Neuronal stem cell (in vitro differentiated cells): ENCODE measurements around the gene LATS1.

Experiments
- DNase-seq: peaks from one replicate; pipeline ENCODE4 v3.0.0-alpha.2; 2013; ENCODE audit warnings: low spot score
- H2AFZ ChIP-seq: one replicate; pipeline ENCODE4 v1.6.1; 2013; ENCODE audit warnings: mild to moderate bottlenecking, low read length, inconsistent platforms
- H2AK5ac ChIP-seq: 2 replicates; pipeline ENCODE4 v1.6.1; 2013; ENCODE audit warnings: low read depth, mild to moderate bottlenecking, inconsistent platforms, low read length, moderate library complexity, mixed read lengths
- H2BK120ac ChIP-seq: 2 replicates; pipeline ENCODE4 v1.6.1; 2013; ENCODE audit warnings: low read depth, mild to moderate bottlenecking, inconsistent platforms, low read length, moderate library complexity, mixed read lengths
- H2BK12ac ChIP-seq: one replicate; pipeline ENCODE4 v1.6.1; 2013; ENCODE audit warnings: low read length, inconsistent platforms
- H2BK15ac ChIP-seq: 2 replicates; pipeline ENCODE4 v1.6.1; 2013; ENCODE audit warnings: mild to moderate bottlenecking, low read length, inconsistent platforms, mixed read lengths
- H2BK5ac ChIP-seq: one replicate; pipeline ENCODE4 v1.6.1; 2013; ENCODE audit warnings: inconsistent platforms, mild to moderate bottlenecking, low read length, moderate library complexity
- H3K14ac ChIP-seq: one replicate; pipeline ENCODE4 v1.6.1; 2013; ENCODE audit warnings: low read length, inconsistent platforms
- H3K18ac ChIP-seq: 2 replicates; pipeline ENCODE4 v1.6.1; 2013; ENCODE audit warnings: low read length, inconsistent platforms
- H3K23ac ChIP-seq: 2 replicates; pipeline ENCODE4 v1.6.1; 2013; ENCODE audit warnings: low read depth, mild to moderate bottlenecking, mixed read lengths, low read length, inconsistent platforms; ENCODE audit not compliant: poor library complexity
- H3K27ac ChIP-seq: replicated peaks from 3 replicates; pipeline ENCODE4 v1.5.1; 2013; ENCODE audit warnings: low read length, inconsistent platforms
- H3K27me3 ChIP-seq, 3 experiments: 2 replicates each; pipeline ENCODE4 v1.6.1; 2013; ENCODE audit warnings: low read length in 3 of 3, mild to moderate bottlenecking in 2 of 3, inconsistent platforms in 1 of 3, low read depth in 1 of 3, mixed read lengths in 1 of 3, moderate library complexity in 1 of 3; ENCODE audit not compliant: control insufficient read depth in 3 of 3, insufficient read depth in 3 of 3
- H3K36me3 ChIP-seq, 2 donors: replicated peaks in 1 of 2; 2 replicates each; pipeline ENCODE4 v1.6.1; 2013; ENCODE audit warnings: low read length in 2 of 2; ENCODE audit not compliant: control insufficient read depth in 2 of 2, insufficient read depth in 2 of 2
- H3K4ac ChIP-seq: 2 replicates; pipeline ENCODE4 v1.6.1; 2013; ENCODE audit warnings: inconsistent platforms, mild to moderate bottlenecking, low read length, moderate library complexity
- H3K4me1 ChIP-seq, 2 donors: 1 replicate in 1 of 2; 2 replicates in 1 of 2; pipeline ENCODE4 v1.6.1; 2013; ENCODE audit warnings: low read length in 2 of 2, low read depth in 1 of 2; ENCODE audit not compliant: control insufficient read depth in 2 of 2, insufficient read depth in 1 of 2
- H3K4me2 ChIP-seq: one replicate; pipeline ENCODE4 v1.6.1; 2013; ENCODE audit warnings: mild to moderate bottlenecking, low read length, inconsistent platforms; ENCODE audit not compliant: insufficient read depth, poor library complexity, severe bottlenecking
- H3K4me3 ChIP-seq, 2 donors: 2 replicates each; pipeline ENCODE4 v1.5.1; 2013; ENCODE audit warnings: low read length in 2 of 2, mild to moderate bottlenecking in 2 of 2, inconsistent platforms in 1 of 2, moderate library complexity in 1 of 2
- H3K79me1 ChIP-seq: one replicate; pipeline ENCODE4 v1.6.1; 2013; ENCODE audit warnings: low read depth, mild to moderate bottlenecking, inconsistent platforms, low read length, moderate library complexity
- H3K9ac ChIP-seq: one replicate; pipeline ENCODE4 v1.6.1; 2013; ENCODE audit warnings: mild to moderate bottlenecking, low read depth, low read length, inconsistent platforms; ENCODE audit not compliant: poor library complexity
- H3K9me3 ChIP-seq, 2 donors: replicated peaks in 1 of 2; 2 replicates each; pipeline versions ENCODE3 to v1.6.1; 2013; ENCODE audit warnings: low read length in 2 of 2, mild to moderate bottlenecking in 2 of 2, inconsistent platforms in 1 of 2, low read depth in 1 of 2, mixed read lengths in 1 of 2, moderate library complexity in 1 of 2; ENCODE audit not compliant: control insufficient read depth in 2 of 2, insufficient read depth in 1 of 2
- H4K8ac ChIP-seq: one replicate; pipeline ENCODE4 v1.6.1; 2013; ENCODE audit warnings: low read depth, mild to moderate bottlenecking, inconsistent platforms, low read length, moderate library complexity
- H4K91ac ChIP-seq: one replicate; pipeline ENCODE4 v1.6.1; 2013; ENCODE audit warnings: low read length, low read depth, mild to moderate bottlenecking, inconsistent platforms; ENCODE audit not compliant: poor library complexity
- WGBS, 2 donors: extraction: QIAGEN DNeasy Blood & Tissue Kit; methylation state at CpG; one replicate each; pipeline ENCODE4 v1.1.7; 2013; ENCODE audit warnings: missing lambda C conversion rate in 2 of 2, mixed read lengths in 1 of 2; ENCODE audit not compliant: insufficient read length in 2 of 2, insufficient replicate concordance in 1 of 2; ENCODE audit errors: extremely low coverage in 2 of 2; 5-methylcytosine and 5-hydroxymethylcytosine counted together

The LATS1 gene

DNA sequence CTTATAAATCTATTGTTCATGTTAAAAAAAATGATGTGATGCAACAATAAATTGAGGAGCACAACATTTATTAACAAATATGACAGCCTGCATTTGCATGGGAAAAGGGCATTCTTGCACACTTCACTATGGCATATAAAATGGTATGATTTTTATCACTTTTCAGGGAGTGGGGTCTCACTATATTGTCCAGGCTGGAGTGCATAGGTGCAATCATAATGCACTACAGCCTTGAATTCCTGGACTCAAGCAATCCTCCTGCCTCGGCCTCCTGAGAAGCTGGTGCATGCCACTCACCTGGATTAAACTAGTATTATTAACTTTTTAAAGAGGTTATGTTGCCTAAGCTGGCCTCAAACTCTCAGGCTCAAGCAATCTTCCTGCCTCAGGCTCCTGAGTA lies 17.0 kb upstream of the LATS1 start:
- Histone ChIP-seq H3K27ac (no peak overlapping the region), H2AK5ac (no peak overlapping the region), H2AFZ (no peak overlapping the region), H2BK12ac (no peak overlapping the region), H2BK120ac (no peak overlapping the region), H3K4me1 (no peaks in the 10 kb centered on the region), H4K91ac (no peak overlapping the region), H4K8ac (no peak overlapping the region), H3K9me3 (no peaks in the 10 kb centered on the region), H2BK5ac (no peak overlapping the region), H3K14ac (no peak overlapping the region), H3K18ac (no peak overlapping the region), H3K79me1 (no peaks in the 10 kb centered on the region), H3K23ac (no peak overlapping the region), H3K4me3 (no peak overlapping the region), H3K27me3 (no peaks in the 10 kb centered on the region), H2BK15ac (no peak overlapping the region), H3K4me2 (no peak overlapping the region), H3K36me3 (peaks cover 26 to 98% of the 10 kb centered on the region in 2 donors), H3K4ac (no peak overlapping the region), H3K9ac (no peak overlapping the region)
- no peak for DNase-seq
- WGBS, 2 donors: no CpG with 5 or more reads among the region's 1 CpG

- no peak overlapping the region for H2AK5ac ChIP-seq
- no peak overlapping the region for H2BK5ac ChIP-seq
- H3K27me3 ChIP-seq: no peaks in the 10 kb centered on the region
- H3K9ac ChIP-seq: no peak overlapping the region
- no peak overlapping the region for H3K14ac ChIP-seq
- no peak overlapping the region for H3K18ac ChIP-seq
- peaks cover 4% of the 10 kb centered on the region for H3K79me1 ChIP-seq
- WGBS, 2 donors: no CpG with 5 or more reads among the region's 2 CpGs
- no peak overlapping the region for H3K23ac ChIP-seq
- H2BK12ac ChIP-seq: no peak overlapping the region
- H2AFZ ChIP-seq: no peak overlapping the region
- no peak overlapping the region for H4K8ac ChIP-seq
- no peak overlapping the region for H3K4me3 ChIP-seq
- no peak for DNase-seq
- H3K4me1 ChIP-seq: no peaks in the 10 kb centered on the region
- H3K4ac ChIP-seq: no peak overlapping the region
- H3K27ac ChIP-seq: no peak overlapping the region
- H3K4me2 ChIP-seq: no peak overlapping the region
- H3K9me3 ChIP-seq: no peaks in the 10 kb centered on the region
- H3K36me3 ChIP-seq: peaks cover 35 to 98% of the 10 kb centered on the region in 2 donors
- H2BK120ac ChIP-seq: no peak overlapping the region
- no peak overlapping the region for H4K91ac ChIP-seq
- H2BK15ac ChIP-seq: no peak overlapping the region
Measured at GRCh38 chr6:149733089-149733720, 15.3 kb upstream of the LATS1 start.

- H2BK120ac ChIP-seq: no peak overlapping the region
- no peak overlapping the region for H2AFZ ChIP-seq
- no peak overlapping the region for H3K23ac ChIP-seq
- H2AK5ac ChIP-seq: no peak overlapping the region
- WGBS, 2 donors: no CpG with 5 or more reads among the region's 8 CpGs
- no peak overlapping the region for H2BK15ac ChIP-seq
- no peaks in the 10 kb centered on the region for H3K27me3 ChIP-seq
- H3K14ac ChIP-seq: no peak overlapping the region
- peaks cover 4% of the 10 kb centered on the region for H3K79me1 ChIP-seq
- H3K4me1 ChIP-seq: no peaks in the 10 kb centered on the region
- no peak overlapping the region for H3K4ac ChIP-seq
- no peak overlapping the region for H2BK12ac ChIP-seq
- H3K36me3 ChIP-seq: peaks cover 29 to 97% of the 10 kb centered on the region in 2 donors
- H4K91ac ChIP-seq: no peak overlapping the region
- no peak overlapping the region for H3K4me3 ChIP-seq
- H3K9me3 ChIP-seq: no peaks in the 10 kb centered on the region
- no peak overlapping the region for H3K18ac ChIP-seq
- no peak overlapping the region for H3K27ac ChIP-seq
- H4K8ac ChIP-seq: no peak overlapping the region
- DNase-seq: no peak
- H2BK5ac ChIP-seq: no peak overlapping the region
- no peak overlapping the region for H3K4me2 ChIP-seq
- H3K9ac ChIP-seq: no peak overlapping the region
Measured at GRCh38 chr6:149729824-149730223, 11.9 kb upstream of the LATS1 start.

GRCh38 chr6:149728499-149729234 lies 10.8 kb upstream of the LATS1 start:
- Histone ChIP-seq H3K14ac (no peak overlapping the region), H3K9ac (no peak overlapping the region), H2AFZ (no peak overlapping the region), H3K27me3 (no peaks in the 10 kb centered on the region), H4K91ac (no peak overlapping the region), H2BK5ac (no peak overlapping the region), H2BK120ac (no peak overlapping the region), H3K36me3 (peaks cover 31 to 95% of the 10 kb centered on the region in 2 donors), H2BK12ac (no peak overlapping the region), H3K18ac (no peak overlapping the region), H3K4me1 (no peaks in the 10 kb centered on the region), H3K79me1 (peaks cover 4% of the 10 kb centered on the region), H3K23ac (peak overlapping the region; percentile 25), H2BK15ac (no peak overlapping the region), H3K4me2 (no peak overlapping the region), H3K27ac (no peak overlapping the region), H3K4ac (no peak overlapping the region), H3K9me3 (no peaks in the 10 kb centered on the region), H3K4me3 (no peak overlapping the region), H2AK5ac (no peak overlapping the region), H4K8ac (no peak overlapping the region)
- no CpG with 5 or more reads among the region's 5 CpGs for WGBS, 2 donors
- no peak for DNase-seq
